Esophagus squamous epithelium (tissue), 5 donors: Measurements from ENCODE around the gene P4HTM. TPM values are rescaled to one million over a fixed set of nuclear protein-coding genes. Genes with fewer than 3 reads are reported as not detected.
A peak's percentile ranks its signal among the peaks of the same experiment; 100 is the strongest.

Experiments used
- DNase-seq: peaks from one replicate; lab custom pipeline; 2025; lab: John Stamatoyannopoulos, UW
- H3K27ac ChIP-seq, 4 donors: fragments of 200-600 bp; sonication (generic); one replicate each; pipeline ENCODE4 v1.5.1; 2016 to 2019; ENCODE audit warnings: mild to moderate bottlenecking in 1 of 4
- H3K27me3 ChIP-seq, 4 donors: fragments of 200-600 bp; sonication (generic); 1 replicate in 3 of 4; 2 replicates in 1 of 4; pipeline versions ENCODE4 v1.5.1 to v1.6.0; 2017 to 2021; ENCODE audit warnings: antibody characterized with exemption in 1 of 4
- H3K36me3 ChIP-seq, 3 donors: fragments of 200-600 bp; sonication (generic); one replicate each; pipeline ENCODE4 v1.5.1; 2016 to 2019
- H3K4me1 ChIP-seq, 3 donors: fragments of 200-600 bp; sonication (generic); one replicate each; pipeline ENCODE4 v1.5.1; 2017 to 2019
- H3K4me3 ChIP-seq, 4 donors: fragments of 200-600 bp; sonication (generic); 1 replicate in 3 of 4; 2 replicates in 1 of 4; pipeline ENCODE4 v1.5.1; 2016 to 2019; ENCODE audit warnings: mild to moderate bottlenecking in 2 of 4, moderate library complexity in 1 of 4
- H3K9me3 ChIP-seq, 3 donors: fragments of 200-600 bp; sonication (generic); one replicate each; pipeline ENCODE4 v1.5.1; 2016 to 2019
- CTCF ChIP-seq, 6 experiments: fragments of 450-650 bp in 4 of 6; fragments of 200-600 bp in 2 of 6; sonication (generic) in 2 of 6; IDR thresholded peaks; one replicate each; pipeline ENCODE4 v1.5.1; 2016 to 2019; ENCODE audit warnings: antibody characterized with exemption in 6 of 6, mild to moderate bottlenecking in 4 of 6, moderate library complexity in 4 of 6
- POLR2A ChIP-seq, 4 donors: fragments of 450-650 bp; IDR thresholded peaks; one replicate each; pipeline ENCODE4 v1.6.1; 2017; ENCODE audit warnings: antibody characterized with exemption in 4 of 4, mild to moderate bottlenecking in 4 of 4, moderate library complexity in 3 of 4
- WGBS, 2 donors: methylation state at CpG; one replicate each; pipeline ENCODE4 v1.1.5; 2018; 5-methylcytosine and 5-hydroxymethylcytosine counted together
- intact Hi-C: fragments of 100-400 bp; cut with DNase I; formaldehyde crosslinking; loops from one replicate; pipeline ENCODE4 v1.15.0; 2022
- total RNA-seq, 4 donors: library from RNA; depleted of rRNA; stranded (reverse); fragments of >200 nt; gene quantifications; one replicate each; pipeline ENCODE4 v1.1.0, GENCODE V29; 2016
- donor health status: DM: yes; HTN: yes; CAD: no.

The P4HTM gene
- total RNA-seq, 4 donors from 2014 or later = 5.7 to 28.1 (median 16.7) TPM

GRCh38 chr3:49016414-49017228, 26.6 kb downstream of the P4HTM start:
- no peak for DNase-seq
- WGBS, 2 donors = 83 to 86% methylated on average over 2 to 6 of the region's 6 CpGs
- no peaks in the 10 kb centered on the region for H3K9me3 ChIP-seq
- peak overlapping the region in 1 of 4 donors; percentile 100 for H3K27ac ChIP-seq
- no peaks in the 10 kb centered on the region for H3K27me3 ChIP-seq
- intact Hi-C loops = no loop called here
- TF ChIP-seq CTCF (IDR thresholded peaks at IDR 0.05) (no peak), POLR2A (IDR thresholded peaks at IDR 0.05) (no peak)
- peaks cover 26 to 65% (median 36%) of the 10 kb centered on the region in 3 donors for H3K4me1 ChIP-seq
- peaks cover 11 to 52% (median 23%) of the 10 kb centered on the region in 3 donors for H3K36me3 ChIP-seq
- no peak overlapping the region for H3K4me3 ChIP-seq

- Histone ChIP-seq H3K4me1 (peaks cover 27 to 59% (median 32%) of the 10 kb centered on the region in 3 donors), H3K27me3 (no peaks in the 10 kb centered on the region), H3K27ac (peak overlapping the region; percentile 87 to 100 (median 90)), H3K9me3 (no peaks in the 10 kb centered on the region), H3K4me3 (peak overlapping the region; percentile 71 to 94 (median 86)), H3K36me3 (peaks cover 11 to 44% (median 23%) of the 10 kb centered on the region in 3 donors)
- WGBS, 2 donors = 14 to 65% methylated on average over 2 of the region's 23 CpGs
- DNase-seq = no peak
- TF ChIP-seq POLR2A (IDR thresholded peaks at IDR 0.05) (peak in 1 of 4 donors; percentile 4), CTCF (IDR thresholded peaks at IDR 0.05) (no peak)
- intact Hi-C loops = no loop called here
These were observed 27.4 kb downstream of the P4HTM start for GRCh38 chr3:49017229-49017970.

- H3K4me3 ChIP-seq = peak within 1 kb of the TSS; percentile 71 to 94 (median 86)
- H3K36me3 ChIP-seq = peaks cover 11 to 42% (median 23%) of the 10 kb centered on the region in 3 donors
- intact Hi-C loops = no loop called here
- WGBS, 2 donors = 0% methylated on average over 13 of the region's 85 CpGs
- no peaks in the 10 kb centered on the region for H3K9me3 ChIP-seq
- H3K27me3 ChIP-seq = no peaks in the 10 kb centered on the region
- H3K27ac ChIP-seq = peak within 1 kb of the TSS; percentile 88 to 100 (median 96)
- no peak for DNase-seq
- H3K4me1 ChIP-seq = peaks cover 34 to 59% (median 35%) of the 10 kb centered on the region in 3 donors
- TF ChIP-seq CTCF (IDR thresholded peaks at IDR 0.05) = peak in 1 of 6 experiments; percentile 11
- peak in 2 of 4 donors; percentile 46 to 56 for TF ChIP-seq POLR2A (IDR thresholded peaks at IDR 0.05)
These were observed 28.1 kb downstream of the P4HTM start, which contains the start of gene DALRD3 for GRCh38 chr3:49017971-49018706. TSS of gene DALRD3 (minus strand) at chr3:49018580. CDS start at chr3:49018564, 16 bp downstream.

DNA sequence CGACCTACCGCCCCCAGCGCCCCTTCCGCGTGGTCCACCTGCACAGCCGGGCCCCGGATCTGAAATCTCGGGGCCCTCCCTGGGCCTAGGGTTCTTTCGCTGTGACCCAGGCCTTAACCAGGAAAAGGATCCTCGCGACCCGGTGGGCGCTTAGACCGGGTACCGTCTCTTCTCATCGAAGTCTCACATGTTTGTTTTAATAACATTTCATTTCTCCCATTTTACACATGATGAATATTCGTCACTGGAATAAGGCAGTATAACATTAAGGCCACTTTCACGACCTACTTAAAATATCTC, 28.6 kb downstream of the P4HTM start:
- Histone ChIP-seq H3K36me3 (peaks cover 15 to 42% (median 24%) of the 10 kb centered on the region in 3 donors), H3K27ac (peak overlapping the region; percentile 87 to 100 (median 90)), H3K9me3 (no peaks in the 10 kb centered on the region), H3K4me3 (peak overlapping the region; percentile 71 to 94 (median 86)), H3K27me3 (no peaks in the 10 kb centered on the region), H3K4me1 (peaks cover 37 to 59% (median 38%) of the 10 kb centered on the region in 3 donors)
- DNase-seq = no peak
- no peak for TF ChIP-seq POLR2A (IDR thresholded peaks at IDR 0.05)
- intact Hi-C loops = no loop called here
- WGBS, 2 donors = 0 to 1% methylated on average over 18 of the region's 18 CpGs

- 0 to 44% methylated on average over 1 to 10 of the region's 12 CpGs for WGBS, 2 donors
- peaks cover 20 to 42% (median 24%) of the 10 kb centered on the region in 3 donors for H3K36me3 ChIP-seq
- no peaks in the 10 kb centered on the region for H3K9me3 ChIP-seq
- peak overlapping the region; percentile 97 to 100 (median 99) for H3K27ac ChIP-seq
- H3K27me3 ChIP-seq = no peaks in the 10 kb centered on the region
- H3K4me3 ChIP-seq = peak overlapping the region; percentile 66 to 99 (median 93)
- DNase-seq = no peak
- no peak for TF ChIP-seq CTCF (IDR thresholded peaks at IDR 0.05)
- no peak for TF ChIP-seq POLR2A (IDR thresholded peaks at IDR 0.05)
- intact Hi-C loops = loop anchor here (10.0 kb wide), 1 partner anchor 75 kb away; the partner anchor contains the start of gene QRICH1
- H3K4me1 ChIP-seq = peaks cover 37 to 69% (median 38%) of the 10 kb centered on the region in 3 donors
These were observed 29.9 kb downstream of the P4HTM start for GRCh38 chr3:49019941-49020329.
